ENCODE data around the gene RNU1-3. TPM values are rescaled to one million over a fixed set of nuclear protein-coding genes. Genes with fewer than 3 reads are reported as not detected.
"Not testable (repeated sequence)": the region's sequence is repeated elsewhere in the genome, so short reads cannot be mapped to it uniquely, and the experiment has no call there.

The RNU1-3 gene
- total and polyA plus RNA-seq, 2 donors (not counting 1 experiment from before 2014, with no cell fraction given): 4,377 TPM; not detected in 1

DNA sequence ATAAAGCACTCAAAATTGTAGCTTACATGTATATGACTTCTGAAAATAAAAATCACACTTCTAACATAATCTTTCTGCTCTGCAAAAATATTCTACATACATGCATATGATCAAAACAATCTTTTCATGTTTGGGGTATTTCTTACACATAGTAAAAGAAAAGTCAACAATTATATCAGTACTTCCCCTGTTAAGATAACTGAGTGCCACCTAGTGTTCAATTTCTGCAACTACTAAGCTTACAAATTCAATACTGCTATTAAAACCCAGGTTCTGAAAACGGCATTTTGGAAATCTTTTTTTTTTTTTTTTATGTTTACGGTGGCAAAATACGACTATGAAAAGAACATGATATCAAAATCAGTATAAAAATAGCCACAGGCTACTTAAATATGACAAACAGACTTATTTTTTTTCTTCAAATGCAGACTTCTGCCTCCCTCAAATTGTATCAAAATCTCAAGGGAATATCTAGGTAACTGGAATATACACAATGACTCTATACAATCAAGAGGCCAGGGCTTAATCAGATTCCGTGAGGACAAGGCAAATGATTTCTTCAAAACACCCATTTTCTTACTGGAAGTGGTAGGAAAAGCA lies 18.1 kb upstream of the RNU1-3 start:
- CTCF ChIA-PET: interaction anchor here (0.6 to 1.0 kb wide), 2 partner anchors 17 to 72 kb away, joined by 3 read pairs; partner anchors contain the start of gene NBPF1
- H3K9ac ChIP-seq (ENCODE audit: low read length); H3K9me3 Mint-ChIP-seq (ENCODE audit: insufficient read depth); POLR2A ChIA-PET; DNase-seq; H3K27me3 Mint-ChIP-seq; H3K79me2 ChIP-seq (ENCODE audit: control insufficient read depth, insufficient read depth, low read length); H3K4me1 ChIP-seq (ENCODE audit: control insufficient read depth in 2 of 2, insufficient read depth in 2 of 2, low read length in 2 of 2); H3K27me3 ChIP-seq (replicated peaks in 1 of 4; ENCODE audit: control extremely low read depth in 1 of 4, control insufficient read depth in 3 of 4, insufficient read depth in 4 of 4, low read length in 3 of 4); H4K20me1 ChIP-seq (ENCODE audit: control insufficient read depth, insufficient read depth, low read length, poor library complexity, severe bottlenecking); H3K36me3 ChIP-seq (replicated peaks in 1 of 2; ENCODE audit: control extremely low read depth in 1 of 2, control insufficient read depth in 1 of 2, extremely low read depth in 1 of 2, insufficient read depth in 2 of 2, low read length in 1 of 2); H3K27ac ChIP-seq (ENCODE audit: low read length in 2 of 2); H3K4me3 ChIP-seq (ENCODE audit: control extremely low read depth in 1 of 5, extremely low read depth in 1 of 5, insufficient read depth in 1 of 5, low read depth in 2 of 5, low read length in 4 of 5); intact Hi-C loops (cut with micrococcal nuclease); H2AFZ ChIP-seq (ENCODE audit: insufficient read depth, low read depth, low read length, poor library complexity, severe bottlenecking); H3K9me3 ChIP-seq (ENCODE audit: control extremely low read depth in 1 of 3, control insufficient read depth in 2 of 3, insufficient read depth in 1 of 3, low read length in 2 of 3); H3K4me2 ChIP-seq (replicated peaks; ENCODE audit: low read depth, low read length, poor library complexity, severe bottlenecking); H3K27ac Mint-ChIP-seq; H3K4me1 Mint-ChIP-seq; H3K4me3 Mint-ChIP-seq: not testable (repeated sequence)
- peak; percentile 65 for ATAC-seq (ENCODE audit: low read depth)
- TF ChIP-seq, protein P1, sequence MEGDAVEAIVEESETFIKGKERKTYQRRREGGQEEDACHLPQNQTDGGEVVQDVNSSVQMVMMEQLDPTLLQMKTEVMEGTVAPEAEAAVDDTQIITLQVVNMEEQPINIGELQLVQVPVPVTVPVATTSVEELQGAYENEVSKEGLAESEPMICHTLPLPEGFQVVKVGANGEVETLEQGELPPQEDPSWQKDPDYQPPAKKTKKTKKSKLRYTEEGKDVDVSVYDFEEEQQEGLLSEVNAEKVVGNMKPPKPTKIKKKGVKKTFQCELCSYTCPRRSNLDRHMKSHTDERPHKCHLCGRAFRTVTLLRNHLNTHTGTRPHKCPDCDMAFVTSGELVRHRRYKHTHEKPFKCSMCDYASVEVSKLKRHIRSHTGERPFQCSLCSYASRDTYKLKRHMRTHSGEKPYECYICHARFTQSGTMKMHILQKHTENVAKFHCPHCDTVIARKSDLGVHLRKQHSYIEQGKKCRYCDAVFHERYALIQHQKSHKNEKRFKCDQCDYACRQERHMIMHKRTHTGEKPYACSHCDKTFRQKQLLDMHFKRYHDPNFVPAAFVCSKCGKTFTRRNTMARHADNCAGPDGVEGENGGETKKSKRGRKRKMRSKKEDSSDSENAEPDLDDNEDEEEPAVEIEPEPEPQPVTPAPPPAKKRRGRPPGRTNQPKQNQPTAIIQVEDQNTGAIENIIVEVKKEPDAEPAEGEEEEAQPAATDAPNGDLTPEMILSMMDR (IDR thresholded peaks at IDR 0.05): peak; percentile 55
- no CpG with 5 or more reads among the region's 4 CpGs for WGBS (ENCODE audit: insufficient coverage)

DNA sequence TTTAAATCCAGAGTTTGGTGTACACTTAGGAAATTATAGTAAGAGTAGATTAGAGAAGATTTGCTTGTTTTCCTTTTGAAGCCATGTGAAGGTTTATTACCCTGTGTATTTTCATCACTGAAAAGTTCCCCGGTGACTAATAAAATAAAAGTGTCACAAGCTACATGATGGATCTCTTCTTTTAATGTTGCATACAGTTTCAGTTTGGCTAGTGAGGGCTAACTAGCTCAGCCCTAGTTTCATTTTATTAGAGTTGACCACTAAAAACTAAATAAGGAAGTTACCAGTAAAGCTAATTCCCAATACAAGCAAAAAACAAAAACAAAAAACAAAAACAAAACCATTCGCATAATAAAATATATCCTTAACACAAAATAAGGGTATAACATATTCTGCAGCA lies 17.4 kb upstream of the RNU1-3 start:
- H3K27me3 Mint-ChIP-seq; H3K4me1 ChIP-seq (ENCODE audit: control insufficient read depth in 2 of 2, insufficient read depth in 2 of 2, low read length in 2 of 2); CTCF ChIA-PET; H3K27ac Mint-ChIP-seq; H3K4me2 ChIP-seq (replicated peaks; ENCODE audit: low read depth, low read length, poor library complexity, severe bottlenecking); ATAC-seq (ENCODE audit: low read depth); POLR2A ChIA-PET; H3K36me3 ChIP-seq (replicated peaks in 1 of 2; ENCODE audit: control extremely low read depth in 1 of 2, control insufficient read depth in 1 of 2, extremely low read depth in 1 of 2, insufficient read depth in 2 of 2, low read length in 1 of 2); intact Hi-C loops (cut with micrococcal nuclease); H3K79me2 ChIP-seq (ENCODE audit: control insufficient read depth, insufficient read depth, low read length); H3K27ac ChIP-seq (ENCODE audit: low read length in 2 of 2); H3K4me3 Mint-ChIP-seq; H3K9ac ChIP-seq (ENCODE audit: low read length); H4K20me1 ChIP-seq (ENCODE audit: control insufficient read depth, insufficient read depth, low read length, poor library complexity, severe bottlenecking); H3K4me3 ChIP-seq (ENCODE audit: control extremely low read depth in 1 of 5, extremely low read depth in 1 of 5, insufficient read depth in 1 of 5, low read depth in 2 of 5, low read length in 4 of 5); DNase-seq; H3K4me1 Mint-ChIP-seq; H3K9me3 ChIP-seq (ENCODE audit: control extremely low read depth in 1 of 3, control insufficient read depth in 2 of 3, insufficient read depth in 1 of 3, low read length in 2 of 3); H3K27me3 ChIP-seq (replicated peaks in 1 of 4; ENCODE audit: control extremely low read depth in 1 of 4, control insufficient read depth in 3 of 4, insufficient read depth in 4 of 4, low read length in 3 of 4); H3K9me3 Mint-ChIP-seq (ENCODE audit: insufficient read depth); H2AFZ ChIP-seq (ENCODE audit: insufficient read depth, low read depth, low read length, poor library complexity, severe bottlenecking): not testable (repeated sequence)
- WGBS (ENCODE audit: insufficient coverage): no CpG with 5 or more reads among the region's 2 CpGs

DNA sequence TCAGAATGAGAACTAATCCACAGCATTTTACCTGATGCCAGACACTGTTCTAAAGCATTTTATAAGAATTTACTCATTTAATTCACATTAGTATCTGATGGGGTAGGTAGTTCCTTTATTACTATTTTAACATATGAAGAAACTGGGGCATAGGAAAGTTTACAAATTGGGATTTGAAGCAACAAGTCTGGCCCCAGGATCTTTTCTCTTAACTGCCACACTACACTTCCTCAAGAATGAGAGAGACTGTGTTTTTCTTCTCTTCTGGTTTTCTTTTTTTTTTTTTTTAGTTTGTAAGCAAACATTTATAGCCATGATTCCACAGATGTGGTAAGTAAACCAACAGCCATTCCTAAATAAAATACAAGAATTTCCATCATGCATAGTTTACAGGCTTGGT lies 16.1 kb upstream of the RNU1-3 start:
- H3K4me2 ChIP-seq (replicated peaks; ENCODE audit: low read depth, low read length, poor library complexity, severe bottlenecking); H3K9me3 Mint-ChIP-seq (ENCODE audit: insufficient read depth); CTCF ChIA-PET; H3K27ac ChIP-seq (ENCODE audit: low read length in 2 of 2); ATAC-seq (ENCODE audit: low read depth); H2AFZ ChIP-seq (ENCODE audit: insufficient read depth, low read depth, low read length, poor library complexity, severe bottlenecking); POLR2A ChIA-PET; H4K20me1 ChIP-seq (ENCODE audit: control insufficient read depth, insufficient read depth, low read length, poor library complexity, severe bottlenecking); H3K9me3 ChIP-seq (ENCODE audit: control extremely low read depth in 1 of 3, control insufficient read depth in 2 of 3, insufficient read depth in 1 of 3, low read length in 2 of 3); H3K36me3 ChIP-seq (replicated peaks in 1 of 2; ENCODE audit: control extremely low read depth in 1 of 2, control insufficient read depth in 1 of 2, extremely low read depth in 1 of 2, insufficient read depth in 2 of 2, low read length in 1 of 2); H3K27me3 Mint-ChIP-seq; DNase-seq; intact Hi-C loops (cut with micrococcal nuclease); H3K4me3 Mint-ChIP-seq; H3K79me2 ChIP-seq (ENCODE audit: control insufficient read depth, insufficient read depth, low read length); H3K9ac ChIP-seq (ENCODE audit: low read length); H3K4me1 ChIP-seq (ENCODE audit: control insufficient read depth in 2 of 2, insufficient read depth in 2 of 2, low read length in 2 of 2); H3K4me3 ChIP-seq (ENCODE audit: control extremely low read depth in 1 of 5, extremely low read depth in 1 of 5, insufficient read depth in 1 of 5, low read depth in 2 of 5, low read length in 4 of 5); H3K27me3 ChIP-seq (replicated peaks in 1 of 4; ENCODE audit: control extremely low read depth in 1 of 4, control insufficient read depth in 3 of 4, insufficient read depth in 4 of 4, low read length in 3 of 4); H3K27ac Mint-ChIP-seq: not testable (repeated sequence)
- H3K4me1 Mint-ChIP-seq: peaks cover 11% of the 10 kb centered on the region
